GM12891 (cell line): ENCODE data around the gene MTCL1.

ENCODE experiments used
- DNase-seq: peaks from one replicate; pipeline ENCODE4 v3.0.0; 2011; ENCODE audit warnings: low spot score; ENCODE audit not compliant: insufficient read length
- FAIRE-seq: peaks from 2 replicates; lab custom pipeline; 2011; peaks lifted over from hg19 to GRCh38; lab: Jason Lieb, UNC
- PAX5 ChIP-seq: IDR thresholded peaks from 2 replicates; pipeline ENCODE4 v1.6.1; 2011; ENCODE audit warnings: low read length, moderate library complexity, mild to moderate bottlenecking; ENCODE audit not compliant: insufficient read depth, severe bottlenecking
- POLR2A ChIP-seq: IDR thresholded peaks from 2 replicates; pipeline ENCODE4 v1.6.1; 2011; ENCODE audit warnings: low read depth, low read length, control low read depth
- POLR2AphosphoS5 ChIP-seq: IDR thresholded peaks from 2 replicates; pipeline ENCODE4 v1.6.1; 2011; ENCODE audit warnings: low read depth, low read length, control low read depth
- POU2F2 ChIP-seq: IDR thresholded peaks from 2 replicates; pipeline ENCODE4 v1.6.1; 2011; ENCODE audit warnings: low read depth, mild to moderate bottlenecking, control low read depth, low read length, moderate library complexity
- SPI1 ChIP-seq: IDR thresholded peaks from 2 replicates; pipeline ENCODE4 v1.6.1; 2011; ENCODE audit warnings: low read depth, low read length, control low read depth
- TAF1 ChIP-seq: IDR thresholded peaks from 2 replicates; pipeline ENCODE4 v1.6.1; 2011; ENCODE audit warnings: low read depth, low read length, control low read depth

MTCL1 gene

GRCh38 chr18:8856769-8857393, 151.5 kb downstream of the MTCL1 start:
- FAIRE-seq: no peak
- TF ChIP-seq POU2F2 (no peak), POLR2AphosphoS5 (no peak)
- no peak for DNase-seq

GRCh38 chr18:8857806-8858205, 152.4 kb downstream of the MTCL1 start:
- no peak for TF ChIP-seq POU2F2
- TF ChIP-seq POLR2A: no peak
- no peak for TF ChIP-seq SPI1
- TF ChIP-seq PAX5: no peak
- no peak for TF ChIP-seq POLR2AphosphoS5
- TF ChIP-seq TAF1: no peak
- FAIRE-seq (no peak), DNase-seq (no peak)

- no peak for DNase-seq
- no peak for FAIRE-seq
- TF ChIP-seq TAF1 (no peak), POU2F2 (no peak), POLR2AphosphoS5 (no peak), POLR2A (no peak), PAX5 (no peak), SPI1 (no peak)
Measured at GRCh38 chr18:8858888-8859511, 153.6 kb downstream of the MTCL1 start.

- FAIRE-seq (no peak), DNase-seq (no peak)
- no peak for TF ChIP-seq POU2F2
- TF ChIP-seq TAF1: no peak
- TF ChIP-seq SPI1: no peak
- no peak for TF ChIP-seq POLR2AphosphoS5
- no peak for TF ChIP-seq POLR2A
- TF ChIP-seq PAX5: no peak
Measured at GRCh38 chr18:8860845-8861642, 155.7 kb downstream of the MTCL1 start.

GRCh38 chr18:8863427-8863826, 158.1 kb downstream of the MTCL1 start:
- DNase-seq (no peak), FAIRE-seq (no peak)
- no peak for TF ChIP-seq POU2F2
- TF ChIP-seq POLR2A: no peak
- TF ChIP-seq SPI1: no peak
- no peak for TF ChIP-seq PAX5
- no peak for TF ChIP-seq POLR2AphosphoS5
- no peak for TF ChIP-seq TAF1

GRCh38 chr18:8865934-8866333, 160.6 kb downstream of the MTCL1 start:
- no peak for FAIRE-seq
- TF ChIP-seq SPI1 (no peak), PAX5 (no peak), POU2F2 (no peak), POLR2AphosphoS5 (no peak), TAF1 (no peak), POLR2A (no peak)

GRCh38 chr18:8866679-8867078, 161.3 kb downstream of the MTCL1 start:
- TF ChIP-seq SPI1 (no peak), POLR2A (no peak)
- no peak for FAIRE-seq
- DNase-seq: no peak

More at GRCh38 chr18:8865934-8866333, 160.6 kb downstream of the MTCL1 start:
- DNase-seq: no peak

- TF ChIP-seq TAF1 (no peak), POLR2AphosphoS5 (no peak), POLR2A (no peak), SPI1 (no peak), PAX5 (no peak), POU2F2 (no peak)
- no peak for FAIRE-seq
- DNase-seq: no peak
Measured at GRCh38 chr18:8868276-8868675, 162.9 kb downstream of the MTCL1 start.

- TF ChIP-seq TAF1 (no peak), POLR2AphosphoS5 (no peak), POU2F2 (no peak), PAX5 (no peak), SPI1 (no peak), POLR2A (no peak)
- FAIRE-seq (no peak), DNase-seq (no peak)
Measured at GRCh38 chr18:8868779-8869415, 163.5 kb downstream of the MTCL1 start.
